K562 (cell line): ENCODE data around the gene PLXDC1. TPM values are rescaled to one million over a fixed set of nuclear protein-coding genes. Genes with fewer than 3 reads are reported as not detected.
A peak's percentile ranks its signal among the peaks of the same experiment; 100 is the strongest.

Experiments
- ARID1B ChIP-seq: fragments of 450-650 bp; IDR thresholded peaks from 2 replicates; pipeline ENCODE4 v1.6.1; 2016; ENCODE audit warnings: antibody characterized with exemption, mild to moderate bottlenecking, inconsistent platforms
- CHCHD3 ChIP-seq: fragments of 250-450 bp; sonication (Bioruptor Pico); IDR thresholded peaks from 2 replicates; pipeline ENCODE4 v2.1.2; 2022; ENCODE audit warnings: mild to moderate bottlenecking
- DDX20 ChIP-seq: fragments of 450-650 bp; IDR thresholded peaks from 2 replicates; pipeline ENCODE4 v1.6.1; 2016; ENCODE audit warnings: missing genetic modification characterization, low read depth, mild to moderate bottlenecking, missing compliant biosample characterization, moderate library complexity
- ELF4 ChIP-seq: fragments of 450-650 bp; formaldehyde crosslinking; IDR thresholded peaks from 2 replicates; pipeline ENCODE4 v1.4.0; 2022; ENCODE audit warnings: missing genetic modification characterization
- ESRRB ChIP-seq: fragments of 250-450 bp; sonication (Bioruptor Pico); IDR thresholded peaks from 2 replicates; pipeline ENCODE4 v1.5.0; 2020; ENCODE audit warnings: mild to moderate bottlenecking, moderate library complexity, borderline replicate concordance
- ETS2 ChIP-seq: IDR thresholded peaks from 2 replicates; pipeline ENCODE4 v1.6.1; 2016; ENCODE audit warnings: borderline replicate concordance, missing genetic modification characterization, mild to moderate bottlenecking, moderate library complexity, missing compliant biosample characterization; ENCODE audit not compliant: poor library complexity, severe bottlenecking
- EWSR1 ChIP-seq: fragments of 450-650 bp; IDR thresholded peaks from 2 replicates; pipeline ENCODE4 v1.6.1; 2018; ENCODE audit warnings: borderline replicate concordance, mild to moderate bottlenecking, low read depth, moderate library complexity; ENCODE audit not compliant: partially characterized antibody
- FIP1L1 ChIP-seq: fragments of 200-400 bp; formaldehyde crosslinking; IDR thresholded peaks from 2 replicates; pipeline ENCODE4 v1.6.1; 2018; ENCODE audit warnings: mild to moderate bottlenecking, low read depth, low read length; ENCODE audit not compliant: poor library complexity, severe bottlenecking
- FOXA3 ChIP-seq, 2 experiments: fragments of 450-650 bp in 1 of 2; sonication (generic) in 1 of 2; formaldehyde crosslinking; IDR thresholded peaks in 1 of 2; conservative IDR thresholded peaks in 1 of 2; 2 replicates each; pipeline versions ENCODE4 v1.4.0 to v1.8.0; 2020 to 2022; ENCODE audit warnings: mild to moderate bottlenecking in 2 of 2, missing genetic modification reagents in 1 of 2
- GABPA ChIP-seq: fragments of 200-800 bp; sonication (Bioruptor generic); conservative IDR thresholded peaks from 2 replicates; pipeline ENCODE4 v1.6.1; 2016; ENCODE audit warnings: low read depth, missing genetic modification characterization, missing compliant biosample characterization
- KLF13 ChIP-seq: fragments of 450-650 bp; IDR thresholded peaks from 2 replicates; pipeline ENCODE4 v1.6.1; 2016; ENCODE audit warnings: missing genetic modification characterization, low read depth, mild to moderate bottlenecking, missing compliant biosample characterization, moderate library complexity, borderline replicate concordance
- LEF1 ChIP-seq: fragments of 450-650 bp; IDR thresholded peaks from 2 replicates; pipeline ENCODE4 v1.6.1; 2016; ENCODE audit warnings: mild to moderate bottlenecking
- NUFIP1 ChIP-seq: fragments of 450-650 bp; IDR thresholded peaks from 2 replicates; pipeline ENCODE4 v1.6.1; 2018; ENCODE audit not compliant: partially characterized antibody
- PATZ1 ChIP-seq: fragments of 250-450 bp; sonication (Bioruptor Pico); IDR thresholded peaks from 2 replicates; pipeline ENCODE4 v1.5.0; 2020; ENCODE audit warnings: mild to moderate bottlenecking, borderline replicate concordance
- PML ChIP-seq: IDR thresholded peaks from 2 replicates; pipeline ENCODE4 v1.6.1; 2012; ENCODE audit warnings: low read length, inconsistent platforms
- SETDB1 ChIP-seq: IDR thresholded peaks from one replicate; pipeline ENCODE4 v1.6.1; 2012; ENCODE audit warnings: low read length, control low read depth, inconsistent platforms
- SMARCE1 ChIP-seq: fragments of 450-650 bp; IDR thresholded peaks from 2 replicates; pipeline ENCODE4 v1.7.1; 2016; ENCODE audit warnings: mild to moderate bottlenecking
- SRF ChIP-seq, 2 experiments: fragments of 250-450, 450-650 bp in 1 of 2; sonication (Bioruptor Pico) in 1 of 2; sonication (generic) in 1 of 2; formaldehyde crosslinking; IDR thresholded peaks; 2 replicates each; pipeline versions ENCODE4 v1.5.0 to v1.5.1; 2020 to 2022; ENCODE audit warnings: mild to moderate bottlenecking in 1 of 2, missing genetic modification reagents in 1 of 2
- TCFL5 ChIP-seq: fragments of 250-450 bp; sonication (Bioruptor Pico); conservative IDR thresholded peaks from 2 replicates; pipeline ENCODE4 v1.6.1; 2021; ENCODE audit warnings: mild to moderate bottlenecking, moderate library complexity, matching md5 sums
- XRCC3 ChIP-seq: fragments of 450-650 bp; IDR thresholded peaks from 2 replicates; pipeline ENCODE4 v1.6.1; 2017; ENCODE audit warnings: mild to moderate bottlenecking, moderate library complexity
- ZNF143 ChIP-seq: sonication (generic); formaldehyde crosslinking; IDR thresholded peaks from 2 replicates; pipeline ENCODE4 v1.9.0; 2022; ENCODE audit warnings: mild to moderate bottlenecking, missing genetic modification reagents
- ZNF263 ChIP-seq: sonication (generic); formaldehyde crosslinking; IDR thresholded peaks from 2 replicates; pipeline ENCODE4 v1.8.0; 2022; ENCODE audit warnings: mild to moderate bottlenecking, missing genetic modification reagents, borderline replicate concordance
- ZNF512 ChIP-seq: IDR thresholded peaks from 2 replicates; pipeline ENCODE4 v1.6.1; 2016; ENCODE audit warnings: missing genetic modification characterization, missing compliant biosample characterization
- ZNF717 ChIP-seq: fragments of 250-450 bp; sonication (Bioruptor Pico); IDR thresholded peaks from 2 replicates; pipeline ENCODE4 v1.5.0; 2021
- polyA plus RNA-seq, 8 experiments: library from polyadenylated mRNA; depleted of rRNA in 4 of 8; stranded (reverse) in 5 of 8; unstranded in 3 of 8; fragments of >200 nt; fragmentation: Nextera tagmentation in 2 of 8; fragmentation: Illumina TruSeq in 1 of 8; extraction: Ambion mirVana in 2 of 8; extraction: Trizol in 1 of 8; gene quantifications; 2 replicates each; pipeline versions ENCODE4 v1.2.1 to v1.2.3, GENCODE V29; 2011 to 2014; ENCODE audit warnings: inconsistent platforms in 1 of 8, missing spikeins in 1 of 8
- total RNA-seq, 7 experiments: library from RNA; depleted of rRNA in 6 of 7; stranded (reverse); fragments of >200 nt in 6 of 7; fragmentation: Illumina TruSeq in 2 of 7; extraction: Trizol in 2 of 7; gene quantifications; 2 replicates each; pipeline versions ENCODE4 v1.2.1 to v1.2.3, GENCODE V29; 2011 to 2021; ENCODE audit warnings: low replicate concordance in 1 of 7
- TF ChIP-seq, protein P1 (sequence below): sonication (generic); formaldehyde crosslinking; IDR thresholded peaks from 2 replicates; pipeline ENCODE4 v1.9.0; 2022; ENCODE audit warnings: mild to moderate bottlenecking, missing genetic modification reagents

PLXDC1 gene
- total and polyA plus RNA-seq, 9 of the 15 experiments (the other 6 are each of a cell fraction or from before 2014, with no cell fraction given) = not detected

GRCh38 chr17:39018267-39019134 lies 132.9 kb downstream of the PLXDC1 start (continued):
- TF ChIP-seq KLF13 (tag) (no peak), PML (no peak), ETS2 (no peak), ZNF717 (no peak), CHCHD3 (CRISPR knock-in tag) (no peak), ARID1B (peak; percentile 26; the same call in 1 of the 2 replicates), GABPA (tag) (no peak), ESRRB (no peak), DDX20 (tag) (no peak), NUFIP1 (no peak), SETDB1 (no peak), LEF1 (no peak; the same call in 1 of the 2 replicates), SMARCE1 (peak; percentile 63; the same call in 1 of the 2 replicates), EWSR1 (no peak), ZNF512 (tag) (no peak), ZNF263 (CRISPR knock-in tag) (no peak), ELF4 (CRISPR knock-in tag) (no peak), PATZ1 (CRISPR knock-in tag) (no peak), XRCC3 (no peak), TCFL5 (CRISPR knock-in tag) (no peak), SRF (CRISPR knock-in tag; IDR thresholded peaks at IDR 0.05) (no peak), FOXA3 (CRISPR knock-in tag; conservative IDR thresholded peaks at IDR 0.05 in 1 of 2, IDR thresholded peaks at IDR 0.05 in 1 of 2) (peak; percentile 41 to 87; a peak in 3 of 4 replicates), ZNF143 (no peak), FIP1L1 (no peak)
- TF ChIP-seq, protein P1, sequence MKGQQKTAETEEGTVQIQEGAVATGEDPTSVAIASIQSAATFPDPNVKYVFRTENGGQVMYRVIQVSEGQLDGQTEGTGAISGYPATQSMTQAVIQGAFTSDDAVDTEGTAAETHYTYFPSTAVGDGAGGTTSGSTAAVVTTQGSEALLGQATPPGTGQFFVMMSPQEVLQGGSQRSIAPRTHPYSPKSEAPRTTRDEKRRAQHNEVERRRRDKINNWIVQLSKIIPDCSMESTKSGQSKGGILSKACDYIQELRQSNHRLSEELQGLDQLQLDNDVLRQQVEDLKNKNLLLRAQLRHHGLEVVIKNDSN (CRISPR knock-in tag) = no peak
